ENCODE measurements around the gene PNMA1. TPM values are rescaled to one million over a fixed set of nuclear protein-coding genes. Genes with fewer than 3 reads are reported as not detected.

Gene PNMA1
- total RNA-seq, 2 experiments from 2014 or later, result 52.6 to 55.9 TPM

- ChIA-PET CTCF (interaction anchor here (0.5 to 6.6 kb wide), 20 partner anchors 13 to 1925 kb away, joined by 3 to 68 read pairs (median 5); partner anchors contain the start of gene PNMA1), POLR2A (interaction anchor here (0.6 to 2.7 kb wide), 16 partner anchors 13 to 157 kb away, joined by 3 to 25 read pairs (median 6); partner anchors contain the start of gene PTGR2)
- Histone ChIP-seq H3K9me3 (ENCODE audit: control insufficient read depth in 1 of 2, insufficient read depth in 1 of 2, low read length in 2 of 2) (no peaks in the 10 kb centered on the region), H3K36me3 (ENCODE audit: insufficient read depth, low read length) (peaks cover 84% of the 10 kb centered on the region), H3K27me3 (ENCODE audit: control insufficient read depth in 1 of 2, insufficient read depth in 2 of 2, low read length in 2 of 2) (no peaks in the 10 kb centered on the region), H3K4me3 (ENCODE audit: low read length) (no peak overlapping the region), H3K4me1 (ENCODE audit: insufficient read depth, low read length) (peaks cover 36% of the 10 kb centered on the region), H3K27ac (ENCODE audit: low read depth in 1 of 2, low read length in 2 of 2) (peak overlapping the region in 1 of 2 donors; percentile 22)
- peaks cover 20% of the 10 kb centered on the region for H3K4me1 Mint-ChIP-seq (ENCODE audit: low read depth)
- H3K27me3 Mint-ChIP-seq, result no peaks in the 10 kb centered on the region
- peaks cover 78% of the 10 kb centered on the region for H3K36me3 Mint-ChIP-seq (ENCODE audit: low read depth)
- peak overlapping the region; percentile 21 for H3K4me3 Mint-ChIP-seq
- DNase-seq (peak; percentile 78 to 95 (median 88)), ATAC-seq (ENCODE audit: poor library complexity) (peak; percentile 93)
- intact Hi-C loops (cut with DNase I, micrococcal nuclease), result loop anchor here (1.0 to 10.0 kb wide), 9 partner anchors 24 to 308 kb away; partner anchors contain the start of gene ZNF410 (in 1 of the 2)
- TF ChIP-seq CTCF (IDR thresholded peaks at IDR 0.05), result peak; percentile 94
- H3K27ac Mint-ChIP-seq, result peak overlapping the region; percentile 84
- no peaks in the 10 kb centered on the region for H3K9me3 Mint-ChIP-seq
Measured at GRCh38 chr14:73728717-73729330, 14.6 kb upstream of the PNMA1 start.

GRCh38 chr14:73727166-73727565 is 13.0 kb upstream of the PNMA1 start:
- peaks cover 26% of the 10 kb centered on the region for H3K4me1 Mint-ChIP-seq (ENCODE audit: low read depth)
- H3K27ac Mint-ChIP-seq, result peak overlapping the region; percentile 24
- H3K36me3 Mint-ChIP-seq (ENCODE audit: low read depth), result peaks cover 87% of the 10 kb centered on the region
- peaks cover 43% of the 10 kb centered on the region for H3K4me1 ChIP-seq (ENCODE audit: insufficient read depth, low read length)
- DNase-seq, result no peak
- no peak overlapping the region for H3K27ac ChIP-seq (ENCODE audit: low read depth in 1 of 2, low read length in 2 of 2)
- H3K36me3 ChIP-seq (ENCODE audit: insufficient read depth, low read length), result peaks cover 95% of the 10 kb centered on the region
- no peak for TF ChIP-seq CTCF (IDR thresholded peaks at IDR 0.05)
- ATAC-seq (ENCODE audit: poor library complexity), result no peak
- no peaks in the 10 kb centered on the region for H3K9me3 ChIP-seq (ENCODE audit: control insufficient read depth in 1 of 2, insufficient read depth in 1 of 2, low read length in 2 of 2)
- ChIA-PET CTCF (interaction anchor here (1.2 to 6.6 kb wide), 4 partner anchors 17 to 99 kb away, joined by 3 to 68 read pairs (median 28); a partner anchor contains a TSS), POLR2A (interaction anchor here (0.6 to 1.2 kb wide), 2 partner anchors 14 to 33 kb away, joined by 3 to 4 read pairs; a partner anchor contains a TSS)
- H3K4me3 ChIP-seq (ENCODE audit: low read length), result no peak overlapping the region
- no peak overlapping the region for H3K4me3 Mint-ChIP-seq
- H3K27me3 ChIP-seq (ENCODE audit: control insufficient read depth in 1 of 2, insufficient read depth in 2 of 2, low read length in 2 of 2), result no peaks in the 10 kb centered on the region
- no peaks in the 10 kb centered on the region for H3K27me3 Mint-ChIP-seq
- intact Hi-C loops (cut with DNase I, micrococcal nuclease), result loop anchor here (5.0 to 10.0 kb wide), 2 partner anchors 158 to 310 kb away; partner anchors contain the start of gene ZNF410 (in 1 of the 2)
- H3K9me3 Mint-ChIP-seq, result no peaks in the 10 kb centered on the region

- ChIA-PET CTCF (interaction anchor here (1.0 kb wide), 1 partner anchor 99 kb away, joined by 4 read pairs; no protein-coding TSS in a partner anchor), POLR2A (interaction anchor here (1.2 kb wide), 1 partner anchor 34 kb away, joined by 4 read pairs; a partner anchor contains a TSS)
- no peak for TF ChIP-seq CTCF (IDR thresholded peaks at IDR 0.05)
- no peaks in the 10 kb centered on the region for H3K27me3 ChIP-seq (ENCODE audit: control insufficient read depth in 1 of 2, insufficient read depth in 2 of 2, low read length in 2 of 2)
- no peaks in the 10 kb centered on the region for H3K9me3 Mint-ChIP-seq
- intact Hi-C loops (cut with DNase I, micrococcal nuclease), result loop anchor here (5.0 to 10.0 kb wide), 2 partner anchors 159 to 311 kb away; partner anchors contain the start of gene ZNF410 (in 1 of the 2)
- no peaks in the 10 kb centered on the region for H3K9me3 ChIP-seq (ENCODE audit: control insufficient read depth in 1 of 2, insufficient read depth in 1 of 2, low read length in 2 of 2)
- no peak overlapping the region for H3K4me3 Mint-ChIP-seq
- no peak overlapping the region for H3K4me3 ChIP-seq (ENCODE audit: low read length)
- H3K36me3 ChIP-seq (ENCODE audit: insufficient read depth, low read length), result peaks cover 95% of the 10 kb centered on the region
- H3K4me1 Mint-ChIP-seq (ENCODE audit: low read depth), result peaks cover 22% of the 10 kb centered on the region
- peaks cover 88% of the 10 kb centered on the region for H3K36me3 Mint-ChIP-seq (ENCODE audit: low read depth)
- DNase-seq, result no peak
- peak overlapping the region; percentile 24 for H3K27ac Mint-ChIP-seq
- peak overlapping the region in 1 of 2 donors; percentile 34 for H3K27ac ChIP-seq (ENCODE audit: low read depth in 1 of 2, low read length in 2 of 2)
- ATAC-seq (ENCODE audit: poor library complexity), result no peak
- peaks cover 43% of the 10 kb centered on the region for H3K4me1 ChIP-seq (ENCODE audit: insufficient read depth, low read length)
- no peaks in the 10 kb centered on the region for H3K27me3 Mint-ChIP-seq
Measured at GRCh38 chr14:73726025-73726961, 12.1 kb upstream of the PNMA1 start.
